ENCODE results near the gene MCF2L.
"Not testable (repeated sequence)": the region's sequence is repeated elsewhere in the genome, so short reads cannot be mapped to it uniquely, and the experiment has no call there.

MCF2L gene

GRCh38 chr13:113069861-113070805 lies 101.1 kb downstream of the MCF2L start:
- no peak for DNase-seq (ENCODE audit: low read depth)

GRCh38 chr13:113070855-113071254 lies 101.8 kb downstream of the MCF2L start:
- no peak for DNase-seq (ENCODE audit: low read depth)

GRCh38 chr13:113072376-113072775 lies 103.4 kb downstream of the MCF2L start:
- no peak for DNase-seq (ENCODE audit: low read depth)

GRCh38 chr13:113073942-113074341 lies 104.9 kb downstream of the MCF2L start:
- no peak for DNase-seq (ENCODE audit: low read depth)

GRCh38 chr13:113074401-113074800 lies 105.4 kb downstream of the MCF2L start:
- no peak for DNase-seq (ENCODE audit: low read depth)

GRCh38 chr13:113074876-113075275 lies 105.9 kb downstream of the MCF2L start:
- no peak for DNase-seq (ENCODE audit: low read depth)

- no peak for DNase-seq (ENCODE audit: low read depth)
Measured at GRCh38 chr13:113075711-113076110, 106.7 kb downstream of the MCF2L start.

GRCh38 chr13:113076681-113077401 lies 107.8 kb downstream of the MCF2L start:
- DNase-seq (ENCODE audit: low read depth) = no peak

- DNase-seq (ENCODE audit: low read depth) = no peak
Measured at GRCh38 chr13:113077566-113077952, 108.5 kb downstream of the MCF2L start.

- DNase-seq (ENCODE audit: low read depth) = no peak
Measured at GRCh38 chr13:113077953-113078901, 109.2 kb downstream of the MCF2L start.

- no peak for DNase-seq (ENCODE audit: low read depth)
Measured at GRCh38 chr13:113078902-113079780, 110.1 kb downstream of the MCF2L start.

- DNase-seq (ENCODE audit: low read depth) = not testable (repeated sequence)
Measured at GRCh38 chr13:113079781-113080080, 110.7 kb downstream of the MCF2L start.

GRCh38 chr13:113080361-113080831 lies 111.4 kb downstream of the MCF2L start:
- DNase-seq (ENCODE audit: low read depth) = no peak

- DNase-seq (ENCODE audit: low read depth) = no peak
Measured at GRCh38 chr13:113080901-113081521, 112.0 kb downstream of the MCF2L start.

GRCh38 chr13:113082198-113083021 lies 113.4 kb downstream of the MCF2L start:
- no peak for DNase-seq (ENCODE audit: low read depth)

GRCh38 chr13:113083022-113083373 lies 114.0 kb downstream of the MCF2L start:
- no peak for DNase-seq (ENCODE audit: low read depth)

- no peak for DNase-seq (ENCODE audit: low read depth)
Measured at GRCh38 chr13:113083402-113084061, 114.5 kb downstream of the MCF2L start.

- no peak for DNase-seq (ENCODE audit: low read depth)
Measured at GRCh38 chr13:113084094-113084942, 115.3 kb downstream of the MCF2L start.
